Measurements from ENCODE around the gene WDR81.

- TF ChIP-seq POLR2A (IDR thresholded peaks at IDR 0.05) (no peak), POLR2AphosphoS5 (IDR thresholded peaks at IDR 0.05) (no peak), CTCF (IDR thresholded peaks at IDR 0.05) (no peak)
Observed at GRCh38 chr17:1736348-1737281, 12.1 kb downstream of the WDR81 start.
